Body of pancreas (tissue), 4 donors: ENCODE measurements around the gene CCDC93.

Experiments used
- POLR2A ChIP-seq, 3 donors: fragments of 450-650 bp; IDR thresholded peaks; one replicate each; pipeline ENCODE4 v1.6.1; 2016; ENCODE audit warnings: antibody characterized with exemption in 3 of 3, mild to moderate bottlenecking in 2 of 3
- TF ChIP-seq, protein P1 (sequence below), 7 experiments: fragments of 450-650 bp in 4 of 7; fragments of 200-600 bp in 3 of 7; sonication (generic) in 3 of 7; IDR thresholded peaks; one replicate each; pipeline ENCODE4 v1.5.1; 2016 to 2019; ENCODE audit warnings: antibody characterized with exemption in 7 of 7

DNA sequence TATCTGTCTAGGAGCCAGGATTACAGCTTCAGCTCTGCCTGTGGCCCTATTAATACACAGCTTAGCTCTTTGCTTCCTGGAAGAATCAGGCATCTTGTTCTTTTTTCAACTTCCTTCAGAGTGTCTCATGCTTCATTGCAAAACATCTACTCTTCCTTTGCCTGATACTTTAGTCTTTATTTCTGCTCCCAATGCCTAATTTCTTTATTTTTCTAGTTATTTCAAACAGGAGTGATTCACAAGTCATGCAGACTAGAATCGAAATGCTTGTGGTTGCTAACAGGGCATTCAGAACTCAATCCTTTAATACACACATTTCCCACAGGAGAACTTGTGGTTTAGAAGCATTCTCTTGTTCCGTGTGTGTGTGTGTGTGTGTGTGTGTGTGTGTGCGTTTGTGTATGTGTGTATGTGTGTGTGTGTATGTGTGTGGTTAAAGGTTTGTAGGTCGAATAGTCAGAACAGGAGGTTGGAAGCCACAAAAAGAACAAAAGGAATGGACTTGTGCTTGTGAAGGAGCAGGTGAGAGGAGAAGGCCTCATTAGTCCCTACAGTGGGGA is 46.1 kb upstream of the CCDC93 start:
- TF ChIP-seq, protein P1, sequence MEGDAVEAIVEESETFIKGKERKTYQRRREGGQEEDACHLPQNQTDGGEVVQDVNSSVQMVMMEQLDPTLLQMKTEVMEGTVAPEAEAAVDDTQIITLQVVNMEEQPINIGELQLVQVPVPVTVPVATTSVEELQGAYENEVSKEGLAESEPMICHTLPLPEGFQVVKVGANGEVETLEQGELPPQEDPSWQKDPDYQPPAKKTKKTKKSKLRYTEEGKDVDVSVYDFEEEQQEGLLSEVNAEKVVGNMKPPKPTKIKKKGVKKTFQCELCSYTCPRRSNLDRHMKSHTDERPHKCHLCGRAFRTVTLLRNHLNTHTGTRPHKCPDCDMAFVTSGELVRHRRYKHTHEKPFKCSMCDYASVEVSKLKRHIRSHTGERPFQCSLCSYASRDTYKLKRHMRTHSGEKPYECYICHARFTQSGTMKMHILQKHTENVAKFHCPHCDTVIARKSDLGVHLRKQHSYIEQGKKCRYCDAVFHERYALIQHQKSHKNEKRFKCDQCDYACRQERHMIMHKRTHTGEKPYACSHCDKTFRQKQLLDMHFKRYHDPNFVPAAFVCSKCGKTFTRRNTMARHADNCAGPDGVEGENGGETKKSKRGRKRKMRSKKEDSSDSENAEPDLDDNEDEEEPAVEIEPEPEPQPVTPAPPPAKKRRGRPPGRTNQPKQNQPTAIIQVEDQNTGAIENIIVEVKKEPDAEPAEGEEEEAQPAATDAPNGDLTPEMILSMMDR (IDR thresholded peaks at IDR 0.05): no peak
- no peak for TF ChIP-seq POLR2A (IDR thresholded peaks at IDR 0.05)
